ENCODE measurements around the gene KPNA3.
A peak's percentile ranks its signal among the peaks of the same experiment; 100 is the strongest.
"Not testable (repeated sequence)": the region's sequence is repeated elsewhere in the genome, so short reads cannot be mapped to it uniquely, and the experiment has no call there.

Gene KPNA3

GRCh38 chr13:49806126-49806536 lies 13.6 kb upstream of the KPNA3 start:
- DNase-seq: no peak

- DNase-seq: not testable (repeated sequence)
Measured at GRCh38 chr13:49803047-49803446, 10.6 kb upstream of the KPNA3 start.

GRCh38 chr13:49802426-49802825 lies 9.9 kb upstream of the KPNA3 start:
- DNase-seq: no peak

- peak in 4 of 5 donors; percentile 23 to 50 (median 35) for DNase-seq
Measured at GRCh38 chr13:49791711-49792549, 552 bp downstream of the KPNA3 start.

GRCh38 chr13:49791315-49791710 lies 1.2 kb downstream of the KPNA3 start:
- peak in 1 of 5 donors; percentile 22 for DNase-seq

- DNase-seq: no peak
Measured at GRCh38 chr13:49789968-49790367, 2.5 kb downstream of the KPNA3 start.

- DNase-seq: no peak
Measured at GRCh38 chr13:49786401-49787008, 6.0 kb downstream of the KPNA3 start.

- DNase-seq: no peak
Measured at GRCh38 chr13:49784886-49785570, 7.5 kb downstream of the KPNA3 start.

- DNase-seq: no peak
Measured at GRCh38 chr13:49783865-49784264, 8.6 kb downstream of the KPNA3 start.

- DNase-seq: no peak
Measured at GRCh38 chr13:49782784-49783183, 9.7 kb downstream of the KPNA3 start.

- no peak for DNase-seq
Measured at GRCh38 chr13:49781806-49782205, 10.7 kb downstream of the KPNA3 start.

GRCh38 chr13:49779721-49780120 lies 12.8 kb downstream of the KPNA3 start:
- DNase-seq: no peak

- DNase-seq: no peak
Measured at GRCh38 chr13:49777746-49778614, 14.5 kb downstream of the KPNA3 start.

GRCh38 chr13:49776871-49777270 lies 15.6 kb downstream of the KPNA3 start:
- no peak for DNase-seq

GRCh38 chr13:49774376-49775005 lies 18.0 kb downstream of the KPNA3 start:
- DNase-seq: no peak

- no peak for DNase-seq
Measured at GRCh38 chr13:49772828-49773227, 19.7 kb downstream of the KPNA3 start.

GRCh38 chr13:49761811-49762210 lies 30.7 kb downstream of the KPNA3 start:
- DNase-seq: not testable (repeated sequence)

- no peak for DNase-seq
Measured at GRCh38 chr13:49760558-49760957, 31.9 kb downstream of the KPNA3 start.

GRCh38 chr13:49759503-49759902 lies 33.0 kb downstream of the KPNA3 start:
- DNase-seq: peak in 1 of 5 donors; percentile 20

- DNase-seq: no peak
Measured at GRCh38 chr13:49756263-49756662, 36.2 kb downstream of the KPNA3 start.

GRCh38 chr13:49754146-49754545 lies 38.3 kb downstream of the KPNA3 start:
- DNase-seq: no peak

- no peak for DNase-seq
Measured at GRCh38 chr13:49749848-49750247, 42.6 kb downstream of the KPNA3 start.
